ENCODE data around the gene PRKAR2A. TPM values are rescaled to one million over a fixed set of nuclear protein-coding genes. Genes with fewer than 3 reads are reported as not detected.

The PRKAR2A gene
- total and polyA plus RNA-seq, 2 donors (not counting 3 experiments of a cell fraction or from before 2014, with no cell fraction given) = 8.6 to 69.9 TPM

DNA sequence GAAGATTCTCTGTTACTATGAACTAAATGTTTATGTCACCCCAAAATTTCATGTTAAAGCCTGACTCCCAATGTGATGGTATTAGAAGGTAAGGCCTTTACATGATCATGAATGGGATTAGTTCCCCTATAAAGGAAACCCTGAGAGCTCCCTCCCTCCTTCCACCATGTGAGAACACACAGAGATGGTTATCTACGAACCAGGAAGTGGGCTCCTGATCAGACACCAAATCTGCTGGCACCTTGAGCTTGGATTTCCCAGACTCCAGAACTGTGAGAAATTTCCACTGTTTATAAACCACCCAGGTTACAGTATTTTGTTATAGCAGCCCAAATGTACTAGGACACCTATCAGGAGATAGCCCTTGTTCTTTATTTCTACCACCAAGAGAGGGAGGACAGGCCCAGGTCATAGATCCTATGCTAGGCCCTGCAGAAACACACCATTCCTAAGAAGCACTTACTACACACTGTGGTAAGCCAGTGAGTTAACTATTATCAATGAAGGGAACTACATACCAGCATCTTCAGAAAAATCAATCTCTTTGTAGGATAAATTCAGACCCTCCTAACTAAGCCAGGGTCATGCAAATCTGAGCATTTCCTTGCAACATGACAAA lies 59.0 kb downstream of the PRKAR2A start:
- Histone ChIP-seq H4K20me1 (replicated peaks; ENCODE audit: control insufficient read depth, extremely low read depth, insufficient read depth, low read length) (no peaks in the 10 kb centered on the region), H3K9me1 (replicated peaks; ENCODE audit: control insufficient read depth, extremely low read depth, insufficient read depth, low read length) (no peaks in the 10 kb centered on the region), H3K36me3 (ENCODE audit: control insufficient read depth in 2 of 2, extremely low read depth in 1 of 2, insufficient read depth in 2 of 2, low read length in 2 of 2) (no peaks in the 10 kb centered on the region), H3K4me3 (replicated peaks in 1 of 3; ENCODE audit: insufficient read depth in 1 of 3, low read depth in 1 of 3, low read length in 3 of 3) (no peak overlapping the region), H2AFZ (ENCODE audit: low read depth, low read length) (no peak overlapping the region), H3K79me2 (ENCODE audit: control insufficient read depth, insufficient read depth, low read length) (no peaks in the 10 kb centered on the region), H3K4me1 (ENCODE audit: control insufficient read depth, extremely low read depth, insufficient read depth, low read length) (no peaks in the 10 kb centered on the region), H3K9ac (replicated peaks; ENCODE audit: extremely low read depth, insufficient read depth, low read length) (no peak overlapping the region), H3K9me3 (replicated peaks; ENCODE audit: control insufficient read depth, insufficient read depth, low read length) (no peaks in the 10 kb centered on the region), H3K27ac (ENCODE audit: insufficient read depth, low read depth, low read length) (no peak overlapping the region), H3K4me2 (ENCODE audit: insufficient read depth, low read length) (no peak overlapping the region), H3K27me3 (ENCODE audit: control insufficient read depth in 2 of 2, insufficient read depth in 2 of 2, low read length in 2 of 2) (no peaks in the 10 kb centered on the region)
- ChIA-PET CTCF (interaction anchor here (2.1 kb wide), 1 partner anchor 11 kb away, joined by 4 read pairs; no protein-coding TSS in a partner anchor), POLR2A (no interaction called here)
- intact Hi-C loops (cut with micrococcal nuclease) = no loop called here
- dilution Hi-C loops (cut with MboI; ENCODE audit: extremely low pct_ligation_motif_present, low sequenced_read_pairs) = no loop called here
- no peak for FAIRE-seq
- TF ChIP-seq CTCF (IDR thresholded peaks at IDR 0.05; ENCODE audit: extremely low read depth in 1 of 2, insufficient read depth in 1 of 2, low read depth in 1 of 2, low read length in 2 of 2) (no peak), GATA2 (IDR thresholded peaks at IDR 0.05; ENCODE audit: insufficient read depth, insufficient read length, low read depth, low read length) (peak; percentile 25)
- BruUV-seq (replicated peaks) = no TSS peak
- DNase-seq (ENCODE audit: low read depth, low spot score) = no peak

- H3K9me3 ChIP-seq (replicated peaks; ENCODE audit: control insufficient read depth, insufficient read depth, low read length) = no peaks in the 10 kb centered on the region
- no peaks in the 10 kb centered on the region for H3K27me3 ChIP-seq (ENCODE audit: control insufficient read depth in 2 of 2, insufficient read depth in 2 of 2, low read length in 2 of 2)
- H3K9me1 ChIP-seq (replicated peaks; ENCODE audit: control insufficient read depth, extremely low read depth, insufficient read depth, low read length) = no peaks in the 10 kb centered on the region
- no peak overlapping the region for H2AFZ ChIP-seq (ENCODE audit: low read depth, low read length)
- H3K79me2 ChIP-seq (ENCODE audit: control insufficient read depth, insufficient read depth, low read length) = no peaks in the 10 kb centered on the region
- FAIRE-seq (no peak), DNase-seq (ENCODE audit: low read depth, low spot score) (no peak)
- intact Hi-C loops (cut with micrococcal nuclease) = no loop called here
- BruUV-seq (replicated peaks) = no TSS peak
- dilution Hi-C loops (cut with MboI; ENCODE audit: extremely low pct_ligation_motif_present, low sequenced_read_pairs) = no loop called here
- H3K4me1 ChIP-seq (ENCODE audit: control insufficient read depth, extremely low read depth, insufficient read depth, low read length) = no peaks in the 10 kb centered on the region
- no peak overlapping the region for H3K27ac ChIP-seq (ENCODE audit: insufficient read depth, low read depth, low read length)
- no peak overlapping the region for H3K4me3 ChIP-seq (replicated peaks in 1 of 3; ENCODE audit: insufficient read depth in 1 of 3, low read depth in 1 of 3, low read length in 3 of 3)
- TF ChIP-seq POLR2AphosphoS5 (IDR thresholded peaks at IDR 0.05; ENCODE audit: insufficient read depth, low read depth, low read length) (no peak), FOS (IDR thresholded peaks at IDR 0.05; ENCODE audit: borderline replicate concordance, insufficient read depth, low read length) (no peak), MYC (IDR thresholded peaks at IDR 0.05; ENCODE audit: low read depth, low read length) (no peak)
- H3K36me3 ChIP-seq (ENCODE audit: control insufficient read depth in 2 of 2, extremely low read depth in 1 of 2, insufficient read depth in 2 of 2, low read length in 2 of 2) = peaks cover 3 to 4% of the 10 kb centered on the region in 2 experiments
- CTCF ChIA-PET = no interaction called here
- H3K9ac ChIP-seq (replicated peaks; ENCODE audit: extremely low read depth, insufficient read depth, low read length) = no peak overlapping the region
- H3K4me2 ChIP-seq (ENCODE audit: insufficient read depth, low read length) = no peak overlapping the region
- POLR2A ChIA-PET = interaction anchor here (0.7 kb wide), 2 partner anchors 63 to 66 kb away, joined by 3 to 7 read pairs; no protein-coding TSS in a partner anchor
- no peaks in the 10 kb centered on the region for H4K20me1 ChIP-seq (replicated peaks; ENCODE audit: control insufficient read depth, extremely low read depth, insufficient read depth, low read length)
These were observed 63.1 kb downstream of the PRKAR2A start for GRCh38 chr3:48784426-48785120.

All from endothelial cell of umbilical vein (primary cell).